Ramos (cell line): ENCODE data around the gene SMC1B.
"Not testable (repeated sequence)": the region's sequence is repeated elsewhere in the genome, so short reads cannot be mapped to it uniquely, and the experiment has no call there.

Experiments
- in situ Hi-C: fragments of 300-500 bp; cut with MboI; formaldehyde crosslinking; loops from one replicate; pipeline ENCODE4 v1.14.3; 2022; ENCODE audit warnings: low sequenced_read_pairs; ENCODE audit not compliant: unreplicated experiment

SMC1B gene

GRCh38 chr22:45447596-45447995 lies 34.2 kb upstream of the SMC1B start:
- in situ Hi-C loops = not testable (repeated sequence)

- in situ Hi-C loops = no loop called here
These were observed 32.8 kb upstream of the SMC1B start for GRCh38 chr22:45446216-45446615.

- in situ Hi-C loops = no loop called here
These were observed 31.8 kb upstream of the SMC1B start for GRCh38 chr22:45445031-45445710.

GRCh38 chr22:45444168-45444567 lies 30.8 kb upstream of the SMC1B start:
- in situ Hi-C loops = no loop called here

GRCh38 chr22:45442116-45442515 lies 28.7 kb upstream of the SMC1B start:
- in situ Hi-C loops = no loop called here

- in situ Hi-C loops = no loop called here
These were observed 27.7 kb upstream of the SMC1B start for GRCh38 chr22:45441138-45441537.

- in situ Hi-C loops = not testable (repeated sequence)
These were observed 27.3 kb upstream of the SMC1B start for GRCh38 chr22:45440688-45441087.

- in situ Hi-C loops = no loop called here
These were observed 24.9 kb upstream of the SMC1B start for GRCh38 chr22:45438336-45438735.

- in situ Hi-C loops = not testable (repeated sequence)
These were observed 23.6 kb upstream of the SMC1B start for GRCh38 chr22:45436871-45437517.

GRCh38 chr22:45435544-45436139 lies 22.2 kb upstream of the SMC1B start:
- in situ Hi-C loops = no loop called here

- in situ Hi-C loops = no loop called here
These were observed 21.6 kb upstream of the SMC1B start for GRCh38 chr22:45434981-45435380.

- in situ Hi-C loops = no loop called here
These were observed 17.5 kb upstream of the SMC1B start for GRCh38 chr22:45430871-45431270.

GRCh38 chr22:45429981-45430775 lies 16.8 kb upstream of the SMC1B start:
- in situ Hi-C loops = loop anchor here (5.0 kb wide), 1 partner anchor 163 kb away; no protein-coding TSS in a partner anchor

GRCh38 chr22:45429424-45429823 lies 16.0 kb upstream of the SMC1B start:
- in situ Hi-C loops = loop anchor here (5.0 kb wide), 1 partner anchor 162 kb away; no protein-coding TSS in a partner anchor

GRCh38 chr22:45428391-45429385 lies 15.3 kb upstream of the SMC1B start:
- in situ Hi-C loops = loop anchor here (5.0 kb wide), 1 partner anchor 161 kb away; no protein-coding TSS in a partner anchor

- in situ Hi-C loops = loop anchor here (5.0 kb wide), 1 partner anchor 160 kb away; no protein-coding TSS in a partner anchor
These were observed 13.7 kb upstream of the SMC1B start for GRCh38 chr22:45427114-45427513.

GRCh38 chr22:45426387-45426786 lies 13.0 kb upstream of the SMC1B start:
- in situ Hi-C loops = loop anchor here (5.0 kb wide), 1 partner anchor 159 kb away; no protein-coding TSS in a partner anchor

GRCh38 chr22:45425531-45426265 lies 12.3 kb upstream of the SMC1B start:
- in situ Hi-C loops = loop anchor here (5.0 kb wide), 1 partner anchor 158 kb away; no protein-coding TSS in a partner anchor
